H1 (cell line): Measurements from ENCODE around the gene RALGDS. TPM values are rescaled to one million over a fixed set of nuclear protein-coding genes. Genes with fewer than 3 reads are reported as not detected.

ENCODE experiments used
- CTCF ChIA-PET: fragments of 300-600 bp; sonication (Branson Sonifier 250); formaldehyde crosslinking; loops from one replicate; lab custom pipeline; 2021; ENCODE audit not compliant: partially characterized antibody; lab: Charles Lee
- POLR2A ChIA-PET: fragments of 300-600 bp; sonication (Branson Sonifier 250); formaldehyde crosslinking; loops from one replicate; lab custom pipeline; 2021; ENCODE audit warnings: inconsistent platforms; ENCODE audit not compliant: partially characterized antibody; lab: Charles Lee
- DNase-seq, 2 experiments: peaks; one replicate each; pipeline versions ENCODE4 v3.0.0 to v3.0.0-alpha.2; 2010 to 2022; ENCODE audit warnings: low spot score in 2 of 2, low read depth in 1 of 2, mixed read lengths in 1 of 2
- FAIRE-seq: peaks from 2 replicates; lab custom pipeline; 2011; peaks lifted over from hg19 to GRCh38; lab: Jason Lieb, UNC
- H2AFZ ChIP-seq: 2 replicates; pipeline ENCODE4 v1.8.1; 2012; ENCODE audit warnings: low read length, inconsistent platforms
- H2AK5ac ChIP-seq: 2 replicates; pipeline ENCODE4 v1.6.1; 2013; ENCODE audit warnings: low read depth, low read length
- H2BK120ac ChIP-seq: replicated peaks from 2 replicates; pipeline ENCODE3; 2013; ENCODE audit warnings: low read depth, low read length, inconsistent platforms
- H2BK12ac ChIP-seq: 2 replicates; pipeline ENCODE4 v1.6.1; 2013; ENCODE audit warnings: low read depth, low read length
- H2BK15ac ChIP-seq: 2 replicates; pipeline ENCODE4 v1.6.1; 2013; ENCODE audit warnings: low read length
- H2BK20ac ChIP-seq: 2 replicates; pipeline ENCODE4 v1.6.1; 2013; ENCODE audit warnings: low read length
- H2BK5ac ChIP-seq: 2 replicates; pipeline ENCODE4 v1.6.1; 2013; ENCODE audit warnings: low read depth, low read length
- H3K14ac ChIP-seq: 2 replicates; pipeline ENCODE4 v1.6.1; 2013; ENCODE audit warnings: inconsistent platforms; ENCODE audit not compliant: insufficient read length
- H3K18ac ChIP-seq: 2 replicates; pipeline ENCODE4 v1.6.1; 2013; ENCODE audit warnings: low read length; ENCODE audit errors: extremely low read depth
- H3K23ac ChIP-seq: 2 replicates; pipeline ENCODE4 v1.6.1; 2013; ENCODE audit warnings: inconsistent platforms; ENCODE audit not compliant: insufficient read length
- H3K23me2 ChIP-seq: 2 replicates; pipeline ENCODE4 v1.6.1; 2013; ENCODE audit warnings: low read depth, low read length
- H3K27ac ChIP-seq: 2 replicates; pipeline ENCODE4 v1.6.1; 2011; ENCODE audit warnings: low read depth, low read length, inconsistent platforms
- H3K27me3 ChIP-seq, 4 experiments: replicated peaks in 1 of 4; 1 replicate in 1 of 4; 2 replicates in 3 of 4; pipeline versions ENCODE4 v1.6.1 to v1.8.1; 2011 to 2013; ENCODE audit warnings: low read length in 3 of 4, mild to moderate bottlenecking in 3 of 4, inconsistent platforms in 2 of 4, mixed read lengths in 2 of 4, moderate library complexity in 1 of 4; ENCODE audit not compliant: control insufficient read depth in 3 of 4, insufficient read depth in 3 of 4; ENCODE audit errors: extremely low read depth in 1 of 4
- H3K36me3 ChIP-seq, 4 experiments: 2 replicates each; pipeline versions ENCODE4 v1.6.1 to v1.8.1; 2011 to 2013; ENCODE audit warnings: mild to moderate bottlenecking in 4 of 4, low read length in 3 of 4, moderate library complexity in 2 of 4, control low read depth in 1 of 4, inconsistent platforms in 1 of 4; ENCODE audit not compliant: insufficient read depth in 4 of 4, control insufficient read depth in 2 of 4
- H3K4ac ChIP-seq: replicated peaks from 2 replicates; pipeline ENCODE3; 2013; ENCODE audit warnings: low read length, low read depth, mixed read lengths, inconsistent platforms; ENCODE audit not compliant: insufficient read length
- H3K4me1 ChIP-seq, 4 experiments: replicated peaks in 1 of 4; 1 replicate in 1 of 4; 2 replicates in 3 of 4; pipeline versions ENCODE4 v1.6.1 to v1.8.1; 2011 to 2013; ENCODE audit warnings: low read length in 3 of 4, inconsistent platforms in 2 of 4, mixed read lengths in 1 of 4; ENCODE audit not compliant: insufficient read depth in 4 of 4, control insufficient read depth in 3 of 4
- H3K4me2 ChIP-seq, 2 experiments: 2 replicates each; pipeline versions ENCODE4 v1.6.1 to v1.8.1; 2011 to 2013; ENCODE audit warnings: low read depth in 2 of 2, low read length in 2 of 2, control low read depth in 1 of 2, inconsistent platforms in 1 of 2, mild to moderate bottlenecking in 1 of 2; ENCODE audit not compliant: insufficient read depth in 1 of 2
- H3K4me3 ChIP-seq, 4 experiments: fragments of 200-600, 300-600 bp in 1 of 4; sonication (generic), shearing (Covaris generic), sonication (Bioruptor Twin) in 1 of 4; 2 replicates each; pipeline versions ENCODE4 v1.5.1 to v1.8.1; 2011 to 2016; ENCODE audit warnings: low read length in 4 of 4, low read depth in 3 of 4, control low read depth in 2 of 4, inconsistent platforms in 2 of 4, mild to moderate bottlenecking in 2 of 4, mixed read lengths in 1 of 4, moderate library complexity in 1 of 4; ENCODE audit not compliant: insufficient read depth in 2 of 4; ENCODE audit errors: extremely low read depth in 1 of 4
- H3K56ac ChIP-seq: replicated peaks from 2 replicates; pipeline ENCODE3; 2013; ENCODE audit warnings: low read depth, mild to moderate bottlenecking, mixed read lengths, low read length, inconsistent platforms; ENCODE audit not compliant: insufficient read length
- H3K79me1 ChIP-seq: 2 replicates; pipeline ENCODE4 v1.6.1; 2013; ENCODE audit warnings: low read depth, low read length, control low read depth
- H3K79me2 ChIP-seq, 2 experiments: 2 replicates each; pipeline versions ENCODE4 v1.6.1 to v1.8.1; 2012 to 2013; ENCODE audit warnings: low read length in 2 of 2, mild to moderate bottlenecking in 2 of 2, inconsistent platforms in 1 of 2; ENCODE audit not compliant: insufficient read depth in 2 of 2, control insufficient read depth in 1 of 2
- H3K9ac ChIP-seq, 4 experiments: replicated peaks in 1 of 4; 1 replicate in 1 of 4; 2 replicates in 3 of 4; pipeline versions ENCODE4 v1.6.1 to v1.8.1; 2011 to 2013; ENCODE audit warnings: low read depth in 3 of 4, low read length in 3 of 4, control low read depth in 2 of 4, mild to moderate bottlenecking in 2 of 4, moderate library complexity in 2 of 4, inconsistent platforms in 1 of 4; ENCODE audit errors: extremely low read depth in 1 of 4
- H3K9me3 ChIP-seq, 2 experiments: 2 replicates each; pipeline versions ENCODE4 v1.6.1 to v1.8.1; 2012 to 2013; ENCODE audit warnings: mild to moderate bottlenecking in 2 of 2, moderate library complexity in 2 of 2, control low read depth in 1 of 2, inconsistent platforms in 1 of 2, low read depth in 1 of 2, low read length in 1 of 2, mixed read lengths in 1 of 2; ENCODE audit not compliant: insufficient read depth in 2 of 2
- H4K20me1 ChIP-seq, 2 experiments: replicated peaks in 1 of 2; 2 replicates each; pipeline versions ENCODE3 to v1.8.1; 2011 to 2013; ENCODE audit warnings: inconsistent platforms in 2 of 2, low read length in 2 of 2, mild to moderate bottlenecking in 1 of 2; ENCODE audit not compliant: insufficient read depth in 2 of 2, control insufficient read depth in 1 of 2
- H4K5ac ChIP-seq: 2 replicates; pipeline ENCODE4 v1.6.1; 2013; ENCODE audit warnings: low read length, low read depth, mixed read lengths, inconsistent platforms; ENCODE audit not compliant: insufficient read length
- H4K8ac ChIP-seq: 2 replicates; pipeline ENCODE4 v1.8.0; 2013; ENCODE audit warnings: mild to moderate bottlenecking, moderate library complexity, low read length, inconsistent platforms; ENCODE audit not compliant: insufficient read depth; ENCODE audit errors: extremely low read depth
- H4K91ac ChIP-seq: replicated peaks from 2 replicates; pipeline ENCODE3; 2013; ENCODE audit warnings: low read length, mixed read lengths, inconsistent platforms; ENCODE audit not compliant: insufficient read length
- CBX8 ChIP-seq: fragments of 300-800, 300-1000 bp; sonication (generic); IDR thresholded peaks from 2 replicates; pipeline ENCODE4 v1.7.1; 2016; ENCODE audit warnings: low read depth, low read length, borderline replicate concordance
- CEBPB ChIP-seq: IDR thresholded peaks from 2 replicates; pipeline ENCODE4 v1.6.1; 2012; ENCODE audit warnings: low read depth, low read length
- GABPA ChIP-seq: IDR thresholded peaks from 2 replicates; pipeline ENCODE4 v1.6.1; 2011; ENCODE audit warnings: mild to moderate bottlenecking, low read length, moderate library complexity, borderline replicate concordance; ENCODE audit not compliant: insufficient read depth
- GTF2F1 ChIP-seq: IDR thresholded peaks from 2 replicates; pipeline ENCODE4 v1.6.1; 2012; ENCODE audit warnings: low read depth, low read length, improper control_type of control experiment, borderline replicate concordance
- POLR2A ChIP-seq, 2 experiments: IDR thresholded peaks; 1 replicate in 1 of 2; 2 replicates in 1 of 2; pipeline ENCODE4 v1.6.1; 2011; ENCODE audit warnings: low read depth in 2 of 2, low read length in 2 of 2, mild to moderate bottlenecking in 2 of 2; ENCODE audit errors: control extremely low read depth in 1 of 2
- RXRA ChIP-seq: IDR thresholded peaks from 2 replicates; pipeline ENCODE4 v1.6.1; 2011; ENCODE audit warnings: low read depth, mild to moderate bottlenecking, low read length, moderate library complexity; ENCODE audit not compliant: insufficient read depth
- TAF1 ChIP-seq: IDR thresholded peaks from 2 replicates; pipeline ENCODE4 v1.6.1; 2011; ENCODE audit warnings: mild to moderate bottlenecking, low read depth, low read length
- WGBS, 2 experiments: shearing (Covaris generic) in 1 of 2; methylation state at CpG; one replicate each; pipeline versions ENCODE4 v1.1.6 to v1.1.7; 2013 to 2015; ENCODE audit warnings: low lambda C conversion rate in 2 of 2, mixed read lengths in 2 of 2, inconsistent platforms in 1 of 2, low coverage in 1 of 2, missing lambda C conversion rate in 1 of 2; ENCODE audit not compliant: insufficient replicate concordance in 2 of 2, insufficient coverage in 1 of 2, insufficient read length in 1 of 2; ENCODE audit errors: extremely low coverage in 1 of 2, missing lambda C conversion rate in 1 of 2; 5-methylcytosine and 5-hydroxymethylcytosine counted together
- polyA plus RNA-seq, 7 experiments: library from polyadenylated mRNA; depleted of rRNA in 3 of 7; stranded (reverse) in 5 of 7; unstranded in 2 of 7; fragments of >200 nt in 5 of 7; fragments of 200-250 nt in 2 of 7; gene quantifications; 1 replicate in 5 of 7; 2 replicates in 1 of 7; 4 replicates in 1 of 7; pipeline versions ENCODE4 v1.2.1 to v1.2.3, GENCODE V29; 2011 to 2013; ENCODE audit warnings: missing spikeins in 2 of 7, mixed read lengths in 2 of 7
- total RNA-seq: library from RNA; stranded (reverse); fragmentation: NEBNext Ultra II Directional; extraction: Animal tissue kit (Norgen Biotek cat#: 25700); gene quantifications from 2 replicates; pipeline ENCODE4 v1.2.1, GENCODE V29; 2021
- TF ChIP-seq, protein P1 (sequence below): IDR thresholded peaks from 2 replicates; pipeline ENCODE4 v1.6.1; 2012; ENCODE audit warnings: inconsistent platforms

RALGDS gene
- total and polyA plus RNA-seq, 2 of the 8 experiments (the other 6 are each of a cell fraction or from before 2014, with no cell fraction given), result 14.5 to 25.5 TPM

- no peaks in the 10 kb centered on the region for H3K9me3 ChIP-seq
- H3K4me2 ChIP-seq, result no peak overlapping the region
- H3K4me3 ChIP-seq, result no peak overlapping the region
- H3K4ac ChIP-seq, result no peak overlapping the region
- no peak overlapping the region for H3K56ac ChIP-seq
- no peak overlapping the region for H4K5ac ChIP-seq
- TF ChIP-seq CEBPB (no peak), CBX8 (no peak), TAF1 (no peak), GABPA (no peak), GTF2F1 (no peak), RXRA (no peak), POLR2A (IDR thresholded peaks at IDR 0.05; ENCODE audit: control extremely low read depth in 1 of 2, low read depth in 2 of 2, low read length in 2 of 2) (no peak)
- TF ChIP-seq, protein P1, sequence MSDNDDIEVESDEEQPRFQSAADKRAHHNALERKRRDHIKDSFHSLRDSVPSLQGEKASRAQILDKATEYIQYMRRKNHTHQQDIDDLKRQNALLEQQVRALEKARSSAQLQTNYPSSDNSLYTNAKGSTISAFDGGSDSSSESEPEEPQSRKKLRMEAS, result no peak
- no peak overlapping the region for H3K23ac ChIP-seq
- FAIRE-seq, result no peak
- H4K91ac ChIP-seq, result no peak overlapping the region
- no peak overlapping the region for H2AK5ac ChIP-seq
- POLR2A ChIA-PET, result interaction anchor here (0.9 to 1.2 kb wide), 2 partner anchors 28 to 42 kb away, joined by 3 to 4 read pairs; no protein-coding TSS in a partner anchor
- no peak overlapping the region for H3K27ac ChIP-seq
- no peak overlapping the region for H2BK120ac ChIP-seq
- no peak overlapping the region for H3K9ac ChIP-seq
- H3K27me3 ChIP-seq, result peaks cover 0 to 8% (median 0%) of the 10 kb centered on the region in 4 experiments; a peak in 2 of 7 replicates
- no peak overlapping the region for H3K14ac ChIP-seq
- no peak overlapping the region for H3K18ac ChIP-seq
- no peak overlapping the region for H2BK5ac ChIP-seq
- peaks cover 9% of the 10 kb centered on the region for H3K79me1 ChIP-seq
- no peak overlapping the region for H2BK12ac ChIP-seq
- peaks cover 26 to 49% of the 10 kb centered on the region in 2 experiments for H4K20me1 ChIP-seq
- H2BK20ac ChIP-seq, result no peak overlapping the region
- WGBS, 2 experiments, result 76% methylated on average over 17 of the region's 18 CpGs; no CpG with 5 or more reads in 1 of the 2 experiments
- no peaks in the 10 kb centered on the region; the same call in 1 of the 2 replicates for H3K23me2 ChIP-seq
- no peak for DNase-seq
- CTCF ChIA-PET, result interaction anchor here (0.8 to 11.7 kb wide), 17 partner anchors 7 to 227 kb away, joined by 3 to 337 read pairs (median 9); no protein-coding TSS in a partner anchor
- H4K8ac ChIP-seq, result no peak overlapping the region
- H2AFZ ChIP-seq, result no peak overlapping the region
- no peak overlapping the region for H2BK15ac ChIP-seq
- H3K36me3 ChIP-seq, result no peaks in the 10 kb centered on the region
- peaks cover 0 to 15% (median 8%) of the 10 kb centered on the region in 4 experiments; a peak in 5 of 7 replicates for H3K4me1 ChIP-seq
- H3K79me2 ChIP-seq, result peaks cover 0 to 3% of the 10 kb centered on the region in 2 experiments; a peak in 1 of 4 replicates
These were observed 21.9 kb upstream of the RALGDS start for GRCh38 chr9:133142684-133143622.
